Upper lobe of left lung (tissue), 6 donors: Measurements from ENCODE around the gene PALM3. TPM values are rescaled to one million over a fixed set of nuclear protein-coding genes. Genes with fewer than 3 reads are reported as not detected.
A peak's percentile ranks its signal among the peaks of the same experiment; 100 is the strongest.

Experiments
- ATAC-seq, 2 donors: fragments of 200-7000 bp; cut with Tn5 transposase; one replicate each; pipeline ENCODE4 v1.9.1; 2022; ENCODE audit warnings: mild to moderate bottlenecking in 2 of 2, moderate library complexity in 2 of 2; ENCODE audit not compliant: low FRiP score in 2 of 2
- DNase-seq, 2 donors: peaks; one replicate each; pipeline ENCODE4 v3.0.0-alpha.2; 2019 to 2020
- H3K27ac ChIP-seq, 4 donors: fragments of 200-600 bp; sonication (generic); one replicate each; pipeline ENCODE4 v1.5.1; 2016 to 2019
- H3K27me3 ChIP-seq, 4 donors: fragments of 200-600 bp; sonication (generic); one replicate each; pipeline ENCODE4 v1.5.1; 2017 to 2019
- H3K36me3 ChIP-seq, 4 donors: fragments of 200-600 bp; sonication (generic); one replicate each; pipeline ENCODE4 v1.5.1; 2016 to 2019
- H3K4me1 ChIP-seq, 4 donors: fragments of 200-600 bp; sonication (generic); one replicate each; pipeline ENCODE4 v1.5.1; 2018 to 2019
- H3K4me3 ChIP-seq, 4 donors: fragments of 200-600 bp; sonication (generic); one replicate each; pipeline ENCODE4 v1.5.1; 2017 to 2019; ENCODE audit warnings: mild to moderate bottlenecking in 2 of 4, moderate library complexity in 1 of 4
- H3K9me3 ChIP-seq, 4 donors: fragments of 200-600 bp; sonication (generic); one replicate each; pipeline ENCODE4 v1.5.1; 2018 to 2019
- CTCF ChIP-seq, 6 experiments: fragments of 450-650 bp in 4 of 6; fragments of 200-600 bp in 2 of 6; sonication (generic) in 2 of 6; IDR thresholded peaks; one replicate each; pipeline ENCODE4 v1.5.1; 2016 to 2019; ENCODE audit warnings: antibody characterized with exemption in 6 of 6
- EP300 ChIP-seq, 4 donors: sonication (generic); formaldehyde crosslinking; IDR thresholded peaks; one replicate each; pipeline ENCODE4 v1.5.1; 2017; ENCODE audit warnings: antibody characterized with exemption in 4 of 4, control low read depth in 2 of 4
- POLR2A ChIP-seq, 4 donors: fragments of 450-650 bp; IDR thresholded peaks; one replicate each; pipeline ENCODE4 v1.5.1; 2016 to 2017; ENCODE audit warnings: antibody characterized with exemption in 4 of 4, mild to moderate bottlenecking in 2 of 4
- POLR2AphosphoS5 ChIP-seq, 2 donors: sonication (generic); formaldehyde crosslinking; IDR thresholded peaks; one replicate each; pipeline ENCODE4 v1.5.1; 2017; ENCODE audit warnings: antibody characterized with exemption in 2 of 2
- WGBS, 2 donors: methylation state at CpG; one replicate each; pipeline ENCODE4 v1.1.5; 2017 to 2018; 5-methylcytosine and 5-hydroxymethylcytosine counted together
- total RNA-seq, 6 donors: library from RNA; depleted of rRNA in 4 of 6; stranded (reverse); fragments of >200 nt in 4 of 6; gene quantifications; one replicate each; pipeline versions ENCODE4 v1.1.0 to v1.2.1, GENCODE V29; 2016 to 2021
- donor health status: DM: no; HTN: no; CAD: no; lungs with moderate emphysema.
- donor health status: DM: no; HTN: yes; CAD: no; lungs with severe emphysema.

The PALM3 gene
- total RNA-seq, 6 donors from 2014 or later = 0.15 to 123 (median 11.0) TPM

GRCh38 chr19:14005349-14006084 is 56.4 kb downstream of the PALM3 start:
- Histone ChIP-seq H3K4me3 (peak overlapping the region; percentile 72 to 91 (median 83)), H3K36me3 (no peaks in the 10 kb centered on the region), H3K9me3 (no peaks in the 10 kb centered on the region), H3K27ac (peak overlapping the region; percentile 97 to 100 (median 100)), H3K27me3 (no peaks in the 10 kb centered on the region), H3K4me1 (peaks cover 33 to 42% (median 39%) of the 10 kb centered on the region in 4 donors)
- peak; percentile 94 to 97 for DNase-seq
- TF ChIP-seq CTCF (IDR thresholded peaks at IDR 0.05) (no peak), EP300 (IDR thresholded peaks at IDR 0.05) (peak in 1 of 4 donors; percentile 2), POLR2A (IDR thresholded peaks at IDR 0.05) (peak in 2 of 4 donors; percentile 2 to 68), POLR2AphosphoS5 (IDR thresholded peaks at IDR 0.05) (peak in 1 of 2 donors; percentile 19)
- peak; percentile 84 to 85 for ATAC-seq
- 8 to 20% methylated on average over 9 to 25 of the region's 50 CpGs for WGBS, 2 donors

DNA sequence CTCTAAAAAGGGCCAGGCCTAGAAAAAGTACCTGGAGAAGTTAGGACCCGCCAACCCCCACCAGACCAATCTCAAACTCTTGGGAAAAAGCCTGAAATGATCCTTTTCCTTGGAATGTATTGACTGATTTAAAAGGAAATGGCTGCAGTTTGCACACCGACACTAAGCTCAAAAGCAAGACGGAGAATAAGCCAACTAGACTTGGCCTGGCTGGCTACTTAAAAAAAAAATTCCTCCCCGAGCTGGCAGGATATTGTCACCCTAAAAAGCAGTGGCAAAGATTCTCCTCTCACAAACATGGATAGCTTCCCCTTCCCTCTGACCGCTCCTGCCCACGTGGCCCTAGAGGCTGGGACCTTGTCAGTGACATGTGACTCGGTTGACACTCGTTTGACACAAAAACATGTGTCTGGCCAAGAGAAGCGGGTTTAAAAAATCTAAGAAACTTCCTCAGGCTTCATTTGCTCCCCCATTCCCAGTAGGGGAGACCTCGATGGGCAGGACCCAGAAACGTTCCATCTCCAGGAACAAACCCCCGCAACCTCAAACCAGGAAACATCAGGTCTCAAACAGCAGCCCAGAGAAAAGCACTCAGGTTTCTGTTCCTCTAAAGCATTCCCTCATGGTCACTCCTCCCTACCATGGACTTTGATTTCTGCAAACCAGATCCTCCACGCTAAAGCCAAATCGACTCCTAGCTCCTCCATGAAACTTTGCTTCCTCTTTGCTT is 57.1 kb downstream of the PALM3 start:
- DNase-seq = peak in 1 of 2 donors; percentile 76
- 25% methylated on average over 13 to 14 of the region's 14 CpGs for WGBS, 2 donors
- Histone ChIP-seq H3K9me3 (no peaks in the 10 kb centered on the region), H3K4me1 (peaks cover 33 to 42% (median 39%) of the 10 kb centered on the region in 4 donors), H3K27ac (peak overlapping the region; percentile 97 to 100 (median 100)), H3K27me3 (no peaks in the 10 kb centered on the region), H3K4me3 (peak overlapping the region in 3 of 4 donors; percentile 72 to 85 (median 81)), H3K36me3 (no peaks in the 10 kb centered on the region)
- TF ChIP-seq CTCF (IDR thresholded peaks at IDR 0.05) = no peak
- TF ChIP-seq POLR2A (IDR thresholded peaks at IDR 0.05) = peak in 1 of 4 donors; percentile 7
- ATAC-seq = peak in 1 of 2 donors; percentile 1

Other genes with a start within 250 kb of the PALM3 start
- 1 to 10 TPM in 2 of 6 donors, not detected in 4; 1.3 to 5.2 TPM for gene NANOS3, start 184.9 kb downstream of the PALM3 start, total RNA-seq
- gene BRME1, start 156.0 kb downstream of the PALM3 start, total RNA-seq = 1 to 10 TPM in 5 of 6 donors, under 1 TPM in 1; 0.46 to 4.4 (median 2.1) TPM
- gene CC2D1A, start 155.9 kb downstream of the PALM3 start, total RNA-seq = 10 to 100 TPM; 30.4 to 95.3 (median 35.3) TPM
- gene PODNL1, start 123.7 kb downstream of the PALM3 start, total RNA-seq = 1 to 10 TPM; 1.5 to 4.3 (median 2.5) TPM
- 10 to 100 TPM; 20.5 to 51.3 (median 39.0) TPM for gene DCAF15, start 109.6 kb downstream of the PALM3 start, total RNA-seq
- gene RFX1, start 55.8 kb downstream of the PALM3 start, total RNA-seq = 10 to 100 TPM in 5 of 6 donors, 1 to 10 TPM in 1; 6.0 to 22.3 (median 15.5) TPM
- gene RLN3, start 33.9 kb downstream of the PALM3 start, total RNA-seq = under 1 TPM in 1 of 6 donors, not detected in 5; 0.43 TPM
- 10 to 100 TPM in 5 of 6 donors, 1 to 10 TPM in 1; 9.3 to 24.4 (median 14.6) TPM for gene IL27RA, start 30.3 kb downstream of the PALM3 start, total RNA-seq
- gene MISP3, start 10.7 kb upstream of the PALM3 start, total RNA-seq = 10 to 100 TPM in 3 of 6 donors, 1 to 10 TPM in 3; 7.9 to 31.2 (median 12.3) TPM
- under 1 TPM in 1 of 6 donors, not detected in 5; 0.40 TPM for gene C19orf67, start 23.7 kb upstream of the PALM3 start, total RNA-seq
- gene SAMD1, start 28.7 kb upstream of the PALM3 start, total RNA-seq = 10 to 100 TPM; 17.8 to 62.8 (median 37.0) TPM
- gene PRKACA, start 55.7 kb upstream of the PALM3 start, total RNA-seq = 100 to 1,000 TPM in 1 of 6 donors, 10 to 100 TPM in 5; 24.1 to 107 (median 51.7) TPM
- 1 to 10 TPM; 1.2 to 4.9 (median 3.0) TPM for gene ASF1B, start 74.5 kb upstream of the PALM3 start, total RNA-seq
- gene ADGRL1, start 144.1 kb upstream of the PALM3 start, total RNA-seq = 10 to 100 TPM; 23.5 to 33.2 (median 27.4) TPM